Measurements from ENCODE around the gene MFSD11.

Gene MFSD11

DNA sequence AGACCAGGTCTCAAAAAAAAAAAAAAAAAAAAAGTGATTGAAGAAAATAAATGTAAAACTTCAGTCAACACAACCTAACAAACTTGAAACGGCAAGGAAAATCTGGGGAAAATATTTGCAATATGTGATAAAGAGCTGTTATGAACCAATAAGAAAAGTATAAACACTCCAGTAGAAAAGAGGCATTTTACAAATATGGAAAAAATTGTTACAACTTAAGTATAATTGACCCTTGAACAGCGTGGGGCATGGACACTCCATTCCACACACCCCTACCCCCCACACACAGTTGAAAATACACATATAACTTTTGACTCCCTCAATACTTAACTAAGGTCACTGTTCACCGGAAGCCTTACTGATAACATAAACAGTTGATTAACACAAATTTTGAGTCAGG, 20.7 kb downstream of the MFSD11 start:
- H3K79me2 ChIP-seq (ENCODE audit: control insufficient read depth, low read length) = no peaks in the 10 kb centered on the region
- H3K4me3 ChIP-seq (ENCODE audit: low read length) = no peak overlapping the region
- no peaks in the 10 kb centered on the region; the same call in 1 of the 2 replicates for H3K36me3 ChIP-seq (ENCODE audit: control insufficient read depth, low read length)
- no peaks in the 10 kb centered on the region for H3K4me1 ChIP-seq (ENCODE audit: control insufficient read depth, low read length)
- no peak overlapping the region for H3K4me2 ChIP-seq (ENCODE audit: low read length)
- TF ChIP-seq EZH2phosphoT487 (IDR thresholded peaks at IDR 0.05; ENCODE audit: borderline replicate concordance, low read length) = no peak
- TF ChIP-seq, protein P1, sequence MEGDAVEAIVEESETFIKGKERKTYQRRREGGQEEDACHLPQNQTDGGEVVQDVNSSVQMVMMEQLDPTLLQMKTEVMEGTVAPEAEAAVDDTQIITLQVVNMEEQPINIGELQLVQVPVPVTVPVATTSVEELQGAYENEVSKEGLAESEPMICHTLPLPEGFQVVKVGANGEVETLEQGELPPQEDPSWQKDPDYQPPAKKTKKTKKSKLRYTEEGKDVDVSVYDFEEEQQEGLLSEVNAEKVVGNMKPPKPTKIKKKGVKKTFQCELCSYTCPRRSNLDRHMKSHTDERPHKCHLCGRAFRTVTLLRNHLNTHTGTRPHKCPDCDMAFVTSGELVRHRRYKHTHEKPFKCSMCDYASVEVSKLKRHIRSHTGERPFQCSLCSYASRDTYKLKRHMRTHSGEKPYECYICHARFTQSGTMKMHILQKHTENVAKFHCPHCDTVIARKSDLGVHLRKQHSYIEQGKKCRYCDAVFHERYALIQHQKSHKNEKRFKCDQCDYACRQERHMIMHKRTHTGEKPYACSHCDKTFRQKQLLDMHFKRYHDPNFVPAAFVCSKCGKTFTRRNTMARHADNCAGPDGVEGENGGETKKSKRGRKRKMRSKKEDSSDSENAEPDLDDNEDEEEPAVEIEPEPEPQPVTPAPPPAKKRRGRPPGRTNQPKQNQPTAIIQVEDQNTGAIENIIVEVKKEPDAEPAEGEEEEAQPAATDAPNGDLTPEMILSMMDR (IDR thresholded peaks at IDR 0.05; ENCODE audit: low read depth, low read length, poor library complexity, severe bottlenecking) = no peak
- H3K9me3 ChIP-seq (ENCODE audit: control insufficient read depth, insufficient read depth, low read length) = no peaks in the 10 kb centered on the region
- no peaks in the 10 kb centered on the region for H3K27me3 ChIP-seq (ENCODE audit: control insufficient read depth, low read length)
- no peaks in the 10 kb centered on the region for H3F3A ChIP-seq (ENCODE audit: control insufficient read depth, insufficient read depth)
- H3K9me2 ChIP-seq (replicated peaks; ENCODE audit: control insufficient read depth, low read length) = no peaks in the 10 kb centered on the region
- no peaks in the 10 kb centered on the region for H4K20me1 ChIP-seq (ENCODE audit: control insufficient read depth, insufficient read depth, low read depth, low read length)
- no peak overlapping the region for H3K27ac ChIP-seq (ENCODE audit: low read depth, low read length)

- H3K27ac ChIP-seq (ENCODE audit: low read depth, low read length) = no peak overlapping the region
- no peaks in the 10 kb centered on the region for H3K9me2 ChIP-seq (replicated peaks; ENCODE audit: control insufficient read depth, low read length)
- H3K4me1 ChIP-seq (ENCODE audit: control insufficient read depth, low read length) = no peaks in the 10 kb centered on the region
- no peaks in the 10 kb centered on the region for H3K27me3 ChIP-seq (ENCODE audit: control insufficient read depth, low read length)
- no peak overlapping the region for H3K4me3 ChIP-seq (ENCODE audit: low read length)
- no peaks in the 10 kb centered on the region for H3K79me2 ChIP-seq (ENCODE audit: control insufficient read depth, low read length)
- no peak for TF ChIP-seq EZH2phosphoT487 (IDR thresholded peaks at IDR 0.05; ENCODE audit: borderline replicate concordance, low read length)
- TF ChIP-seq, protein P1 (IDR thresholded peaks at IDR 0.05; ENCODE audit: low read depth, low read length, poor library complexity, severe bottlenecking) = no peak
- H3K9me3 ChIP-seq (ENCODE audit: control insufficient read depth, insufficient read depth, low read length) = no peaks in the 10 kb centered on the region
- no peaks in the 10 kb centered on the region for H3F3A ChIP-seq (ENCODE audit: control insufficient read depth, insufficient read depth)
- H4K20me1 ChIP-seq (ENCODE audit: control insufficient read depth, insufficient read depth, low read depth, low read length) = no peaks in the 10 kb centered on the region
- no peak overlapping the region for H3K4me2 ChIP-seq (ENCODE audit: low read length)
- H3K36me3 ChIP-seq (ENCODE audit: control insufficient read depth, low read length) = peaks cover 21% of the 10 kb centered on the region
Measured at GRCh38 chr17:76772842-76773525, 35.1 kb downstream of the MFSD11 start.

GRCh38 chr17:76775021-76775600, 37.2 kb downstream of the MFSD11 start:
- Histone ChIP-seq H3K27me3 (ENCODE audit: control insufficient read depth, low read length) (no peaks in the 10 kb centered on the region), H3K4me3 (ENCODE audit: low read length) (no peak overlapping the region), H3K9me2 (replicated peaks; ENCODE audit: control insufficient read depth, low read length) (no peaks in the 10 kb centered on the region), H3F3A (ENCODE audit: control insufficient read depth, insufficient read depth) (no peaks in the 10 kb centered on the region), H4K20me1 (ENCODE audit: control insufficient read depth, insufficient read depth, low read depth, low read length) (no peaks in the 10 kb centered on the region), H3K36me3 (ENCODE audit: control insufficient read depth, low read length) (peaks cover 29% of the 10 kb centered on the region), H3K9me3 (ENCODE audit: control insufficient read depth, insufficient read depth, low read length) (no peaks in the 10 kb centered on the region), H3K4me2 (ENCODE audit: low read length) (no peak overlapping the region), H3K4me1 (ENCODE audit: control insufficient read depth, low read length) (no peaks in the 10 kb centered on the region), H3K79me2 (ENCODE audit: control insufficient read depth, low read length) (no peaks in the 10 kb centered on the region), H3K27ac (ENCODE audit: low read depth, low read length) (no peak overlapping the region)
- TF ChIP-seq, protein P1 (IDR thresholded peaks at IDR 0.05; ENCODE audit: low read depth, low read length, poor library complexity, severe bottlenecking) = no peak
- no peak for TF ChIP-seq EZH2phosphoT487 (IDR thresholded peaks at IDR 0.05; ENCODE audit: borderline replicate concordance, low read length)
